Measurements from ENCODE around the gene PDE4B. TPM values are rescaled to one million over a fixed set of nuclear protein-coding genes. Genes with fewer than 3 reads are reported as not detected.
"Not testable (repeated sequence)": the region's sequence is repeated elsewhere in the genome, so short reads cannot be mapped to it uniquely, and the experiment has no call there.

The PDE4B gene
- total RNA-seq, 1 donor from 2014 or later = 0.57 TPM

DNA sequence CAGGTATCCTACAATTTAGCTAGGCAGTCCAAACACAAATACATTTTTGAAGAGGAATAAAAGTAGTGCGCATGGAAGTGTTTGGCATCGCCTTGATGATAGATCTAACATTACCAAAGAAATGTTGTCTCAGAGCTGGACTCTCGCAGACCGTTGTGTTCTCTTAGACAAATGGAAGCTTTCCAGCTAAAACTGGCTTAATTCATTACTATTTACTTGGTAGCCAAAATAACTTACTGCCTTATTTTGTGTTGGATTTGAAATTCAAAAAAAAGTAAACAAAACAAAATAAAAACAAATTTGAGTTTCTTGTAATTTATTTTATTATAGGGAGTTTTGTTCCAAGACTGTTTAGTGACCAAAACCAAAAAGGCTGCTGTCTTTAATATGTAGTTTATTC lies 51.6 kb downstream of the PDE4B start:
- no peak for DNase-seq (ENCODE audit: low spot score)
- TF ChIP-seq, protein P1, sequence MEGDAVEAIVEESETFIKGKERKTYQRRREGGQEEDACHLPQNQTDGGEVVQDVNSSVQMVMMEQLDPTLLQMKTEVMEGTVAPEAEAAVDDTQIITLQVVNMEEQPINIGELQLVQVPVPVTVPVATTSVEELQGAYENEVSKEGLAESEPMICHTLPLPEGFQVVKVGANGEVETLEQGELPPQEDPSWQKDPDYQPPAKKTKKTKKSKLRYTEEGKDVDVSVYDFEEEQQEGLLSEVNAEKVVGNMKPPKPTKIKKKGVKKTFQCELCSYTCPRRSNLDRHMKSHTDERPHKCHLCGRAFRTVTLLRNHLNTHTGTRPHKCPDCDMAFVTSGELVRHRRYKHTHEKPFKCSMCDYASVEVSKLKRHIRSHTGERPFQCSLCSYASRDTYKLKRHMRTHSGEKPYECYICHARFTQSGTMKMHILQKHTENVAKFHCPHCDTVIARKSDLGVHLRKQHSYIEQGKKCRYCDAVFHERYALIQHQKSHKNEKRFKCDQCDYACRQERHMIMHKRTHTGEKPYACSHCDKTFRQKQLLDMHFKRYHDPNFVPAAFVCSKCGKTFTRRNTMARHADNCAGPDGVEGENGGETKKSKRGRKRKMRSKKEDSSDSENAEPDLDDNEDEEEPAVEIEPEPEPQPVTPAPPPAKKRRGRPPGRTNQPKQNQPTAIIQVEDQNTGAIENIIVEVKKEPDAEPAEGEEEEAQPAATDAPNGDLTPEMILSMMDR (IDR thresholded peaks at IDR 0.05) = no peak
- Mint-ChIP-seq H3K36me3 (ENCODE audit: low read depth) (no peaks in the 10 kb centered on the region), H3K4me3 (ENCODE audit: unreplicated experiment) (no peak overlapping the region), H3K9me3 (ENCODE audit: low read depth) (peaks cover 14% of the 10 kb centered on the region), H3K27me3 (ENCODE audit: low read depth) (peaks cover 3% of the 10 kb centered on the region), H3K4me1 (ENCODE audit: low read depth) (no peaks in the 10 kb centered on the region), H3K27ac (ENCODE audit: unreplicated experiment) (no peak overlapping the region)

DNA sequence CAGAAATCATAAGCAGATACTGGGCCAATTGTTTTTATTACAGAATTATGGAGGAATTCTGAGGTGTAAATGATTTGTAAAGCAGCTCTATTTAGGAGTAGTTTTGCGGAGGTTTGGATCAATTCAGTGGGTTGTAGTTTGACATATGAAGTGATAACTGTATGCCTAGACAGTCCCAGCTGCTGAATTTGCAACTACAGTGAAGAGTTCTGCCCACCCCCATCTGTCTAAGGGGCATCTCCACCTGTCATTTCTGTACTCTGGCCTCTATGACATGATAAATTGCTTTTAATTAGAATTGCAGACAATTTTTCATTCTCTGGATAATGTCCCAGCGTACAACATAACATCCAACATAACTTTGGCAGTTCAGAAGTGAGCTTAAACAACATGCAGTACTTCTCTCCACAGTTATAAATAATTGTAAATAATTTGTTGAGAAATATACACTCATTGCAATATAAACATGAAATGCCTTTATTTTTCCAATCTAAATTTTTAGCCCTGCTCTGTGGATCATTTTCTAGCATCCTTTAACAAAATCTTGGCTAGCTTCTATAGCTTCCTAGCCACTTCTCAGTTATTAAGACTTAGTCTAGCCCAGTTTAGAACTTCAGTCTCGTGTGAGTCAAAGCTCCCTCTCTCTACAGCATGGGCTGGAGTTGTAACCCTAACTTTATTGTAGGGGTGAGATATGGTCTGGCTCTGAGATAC lies 52.3 kb downstream of the PDE4B start:
- H3K36me3 Mint-ChIP-seq (ENCODE audit: low read depth) = no peaks in the 10 kb centered on the region
- TF ChIP-seq, protein P1 (IDR thresholded peaks at IDR 0.05) = no peak

DNA sequence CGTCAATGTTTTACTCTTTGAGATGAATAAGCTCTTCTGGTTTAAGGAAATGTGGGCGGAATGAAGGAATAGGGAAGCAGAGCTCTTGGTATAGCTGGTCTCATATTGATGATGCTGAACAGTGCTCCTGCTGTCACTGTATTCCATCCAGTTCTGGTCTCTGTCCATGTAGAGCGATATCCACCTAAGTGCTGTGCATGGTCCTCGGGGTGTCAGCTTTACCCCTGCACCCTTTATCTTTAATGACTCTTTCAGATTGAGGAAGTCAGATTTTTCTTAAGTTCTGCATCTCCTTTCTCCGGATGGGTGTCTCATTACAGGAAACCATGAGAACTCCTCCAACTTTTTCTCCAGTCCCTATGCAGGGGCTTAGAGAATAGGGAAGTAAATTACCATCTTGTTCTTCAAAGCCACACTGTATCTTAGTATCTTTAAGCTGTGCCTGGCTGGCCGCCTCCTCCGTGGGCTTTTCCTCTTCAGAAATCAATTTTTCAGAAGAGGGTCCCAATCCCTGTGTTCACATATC lies 52.9 kb downstream of the PDE4B start:
- no peak overlapping the region for H3K4me3 Mint-ChIP-seq (ENCODE audit: unreplicated experiment)
- no peaks in the 10 kb centered on the region for H3K36me3 Mint-ChIP-seq (ENCODE audit: low read depth)
- no peak overlapping the region for H3K27ac Mint-ChIP-seq (ENCODE audit: unreplicated experiment)

More for the DNA sequence above, 52.3 kb downstream of the PDE4B start:
- Mint-ChIP-seq H3K9me3 (ENCODE audit: low read depth) (peaks cover 18% of the 10 kb centered on the region), H3K27me3 (ENCODE audit: low read depth) (peaks cover 3% of the 10 kb centered on the region), H3K4me1 (ENCODE audit: low read depth) (no peaks in the 10 kb centered on the region), H3K4me3 (ENCODE audit: unreplicated experiment) (no peak overlapping the region), H3K27ac (ENCODE audit: unreplicated experiment) (no peak overlapping the region)
- DNase-seq (ENCODE audit: low spot score) = no peak

DNA sequence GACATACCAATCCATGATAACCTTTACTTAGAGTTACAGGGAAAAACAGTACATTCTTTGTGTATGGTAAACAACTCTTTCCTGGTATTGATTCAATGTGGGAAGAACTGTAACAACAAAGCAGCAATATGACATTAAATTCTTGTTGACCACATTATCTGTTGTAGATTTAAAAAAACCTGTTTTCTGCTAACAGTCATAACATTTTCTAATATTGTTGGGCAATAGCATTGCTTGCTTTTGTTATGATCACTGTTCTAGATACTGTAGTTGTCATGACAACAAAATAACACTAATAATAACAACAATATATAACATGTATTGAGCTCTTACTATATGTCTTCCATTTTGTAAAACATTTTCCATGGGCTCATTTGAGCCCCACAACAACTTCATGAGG lies 54.2 kb downstream of the PDE4B start:
- Mint-ChIP-seq H3K9me3 (ENCODE audit: low read depth) (peaks cover 22% of the 10 kb centered on the region), H3K4me1 (ENCODE audit: low read depth) (no peaks in the 10 kb centered on the region), H3K4me3 (ENCODE audit: unreplicated experiment) (no peak overlapping the region), H3K27me3 (ENCODE audit: low read depth) (peaks cover 5% of the 10 kb centered on the region), H3K36me3 (ENCODE audit: low read depth) (peaks cover 1% of the 10 kb centered on the region), H3K27ac (ENCODE audit: unreplicated experiment) (no peak overlapping the region)
- TF ChIP-seq, protein P1 (IDR thresholded peaks at IDR 0.05) = no peak
- no peak for DNase-seq (ENCODE audit: low spot score)

More for the DNA sequence above, 52.9 kb downstream of the PDE4B start:
- Mint-ChIP-seq H3K27me3 (ENCODE audit: low read depth) (peaks cover 3% of the 10 kb centered on the region), H3K9me3 (ENCODE audit: low read depth) (peaks cover 22% of the 10 kb centered on the region), H3K4me1 (ENCODE audit: low read depth) (no peaks in the 10 kb centered on the region)
- TF ChIP-seq, protein P1 (IDR thresholded peaks at IDR 0.05) = no peak
- no peak for DNase-seq (ENCODE audit: low spot score)

DNA sequence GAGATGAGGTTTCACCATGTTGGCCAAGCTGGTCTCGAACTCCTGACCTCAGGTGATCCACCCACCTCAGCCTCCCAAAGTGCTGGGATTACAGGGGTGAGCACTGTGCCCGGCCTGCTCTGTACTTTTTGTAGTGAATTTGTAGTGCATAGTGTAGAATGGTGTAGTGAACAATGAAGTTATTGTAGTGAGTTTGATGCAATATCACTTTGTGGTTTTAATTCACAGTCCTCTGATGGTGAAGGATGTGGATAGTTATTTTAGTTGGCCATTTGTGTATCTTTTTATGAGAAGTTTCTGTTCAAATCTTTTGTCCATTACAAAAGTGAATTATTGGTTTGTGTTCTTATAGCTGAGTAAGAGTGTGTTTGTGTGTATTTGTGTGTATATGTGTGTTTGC lies 57.6 kb downstream of the PDE4B start:
- no peak for DNase-seq (ENCODE audit: low spot score)
- Mint-ChIP-seq H3K9me3 (ENCODE audit: low read depth) (peaks cover 22% of the 10 kb centered on the region), H3K27me3 (ENCODE audit: low read depth) (peaks cover 5% of the 10 kb centered on the region), H3K27ac (ENCODE audit: unreplicated experiment) (no peak overlapping the region), H3K36me3 (ENCODE audit: low read depth) (peaks cover 1% of the 10 kb centered on the region), H3K4me3 (ENCODE audit: unreplicated experiment) (no peak overlapping the region), H3K4me1 (ENCODE audit: low read depth) (no peaks in the 10 kb centered on the region)
- TF ChIP-seq, protein P1 (IDR thresholded peaks at IDR 0.05) = no peak

DNA sequence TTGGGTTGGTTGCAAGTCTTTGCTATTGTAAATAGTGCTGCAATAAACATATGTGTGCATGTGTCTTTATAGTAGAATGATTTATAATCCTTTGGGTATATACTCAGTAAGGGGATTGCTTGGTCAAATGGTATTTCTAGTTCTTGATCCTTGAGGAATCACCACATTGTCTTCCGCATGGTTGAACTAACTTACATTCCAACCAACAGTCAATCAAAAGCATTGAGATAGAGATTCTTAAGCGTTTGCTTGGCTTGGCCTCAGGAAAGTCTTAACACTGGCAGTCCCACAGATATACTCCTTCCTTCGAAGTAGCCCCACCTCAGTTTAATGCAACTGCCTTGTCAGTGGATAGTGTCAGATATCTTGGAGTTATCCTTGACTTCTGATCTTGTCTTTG lies 63.9 kb downstream of the PDE4B start:
- H3K4me1 Mint-ChIP-seq (ENCODE audit: low read depth); DNase-seq (ENCODE audit: low spot score); H3K4me3 Mint-ChIP-seq (ENCODE audit: unreplicated experiment); H3K36me3 Mint-ChIP-seq (ENCODE audit: low read depth); H3K27ac Mint-ChIP-seq (ENCODE audit: unreplicated experiment); H3K27me3 Mint-ChIP-seq (ENCODE audit: low read depth): not testable (repeated sequence)
- H3K9me3 Mint-ChIP-seq (ENCODE audit: low read depth) = peaks cover 14% of the 10 kb centered on the region
